Fibroblast of the conjunctiva (primary cell): ENCODE data around the gene TSSK2.
"Not testable (repeated sequence)": the region's sequence is repeated elsewhere in the genome, so short reads cannot be mapped to it uniquely, and the experiment has no call there.

Experiments used
- DNase-seq: peaks from one replicate; pipeline ENCODE4 v3.0.0-alpha.2; 2010; ENCODE audit warnings: low read depth

Gene TSSK2

DNA sequence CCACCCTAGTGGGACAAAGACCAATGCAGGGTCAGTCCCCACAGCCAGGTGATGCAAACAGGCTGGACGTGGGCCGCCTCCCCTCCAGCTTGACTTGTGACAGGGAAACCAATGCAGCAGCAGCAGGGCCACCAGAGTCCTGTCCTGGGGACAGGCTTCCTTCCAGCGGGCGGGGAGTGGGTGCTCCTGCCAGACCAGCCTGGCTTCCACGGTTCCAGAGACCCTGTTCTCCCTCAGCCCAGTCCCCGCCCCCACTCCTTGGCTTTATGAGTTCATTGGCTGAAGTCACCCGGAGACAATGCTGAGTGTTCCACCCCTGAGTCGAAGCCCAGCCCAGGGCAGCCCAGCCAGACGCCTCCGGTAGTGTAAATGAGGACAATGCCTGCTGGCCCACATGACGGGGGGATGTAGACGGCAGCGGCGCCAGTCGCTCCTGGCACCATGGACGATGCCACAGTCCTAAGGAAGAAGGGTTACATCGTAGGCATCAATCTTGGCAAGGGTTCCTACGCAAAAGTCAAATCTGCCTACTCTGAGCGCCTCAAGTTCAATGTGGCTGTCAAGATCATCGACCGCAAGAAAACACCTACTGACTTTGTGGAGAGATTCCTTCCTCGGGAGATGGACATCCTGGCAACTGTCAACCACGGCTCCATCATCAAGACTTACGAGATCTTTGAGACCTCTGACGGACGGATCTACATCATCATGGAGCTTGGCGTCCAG, at the start of gene TSSK2:
Gene TSSK2, plus strand, starts transcription at position 350 of the 726 bp plus-strand sequence. Its CDS starts 92 bp downstream, at position 442.
- DNase-seq: no peak

DNA sequence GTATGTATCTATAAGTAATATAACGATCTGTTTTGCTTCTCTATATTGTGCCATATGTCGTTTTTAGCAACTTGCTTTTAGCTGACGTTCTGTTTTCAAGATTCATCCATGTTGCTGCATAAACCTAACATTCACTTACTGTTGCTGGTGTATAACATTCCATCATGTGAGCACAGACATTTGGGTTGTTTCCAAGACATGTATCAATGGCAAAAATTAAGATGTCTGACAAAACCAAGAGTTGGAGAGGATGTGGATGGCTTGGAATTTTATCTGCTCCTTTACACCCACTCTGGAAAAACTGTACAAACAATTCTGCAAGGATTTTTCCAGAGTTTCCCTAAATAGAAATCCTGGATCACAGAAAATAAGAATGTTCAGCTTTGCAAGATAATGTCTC, 49.8 kb upstream of the TSSK2 start:
- no peak for DNase-seq

DNA sequence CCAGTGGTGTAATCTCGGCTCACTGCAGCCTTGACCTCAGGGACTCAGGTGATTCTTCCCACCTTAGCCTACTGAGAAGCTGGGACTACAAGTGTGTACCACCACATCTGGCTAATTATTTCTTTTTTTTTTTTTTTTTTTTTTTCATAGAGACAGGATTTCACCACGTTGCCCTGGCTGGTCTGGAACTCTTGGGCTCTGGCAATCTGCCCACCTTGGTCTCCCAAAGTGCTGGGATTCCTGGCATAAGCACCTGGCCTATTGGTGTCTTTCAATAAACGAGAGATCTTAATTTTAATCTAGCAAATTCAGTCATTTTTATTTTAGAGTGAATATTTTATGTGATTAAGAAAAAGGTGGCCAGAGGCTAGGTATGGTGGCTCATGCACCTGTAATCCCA, 49.0 kb upstream of the TSSK2 start:
- no peak for DNase-seq

DNA sequence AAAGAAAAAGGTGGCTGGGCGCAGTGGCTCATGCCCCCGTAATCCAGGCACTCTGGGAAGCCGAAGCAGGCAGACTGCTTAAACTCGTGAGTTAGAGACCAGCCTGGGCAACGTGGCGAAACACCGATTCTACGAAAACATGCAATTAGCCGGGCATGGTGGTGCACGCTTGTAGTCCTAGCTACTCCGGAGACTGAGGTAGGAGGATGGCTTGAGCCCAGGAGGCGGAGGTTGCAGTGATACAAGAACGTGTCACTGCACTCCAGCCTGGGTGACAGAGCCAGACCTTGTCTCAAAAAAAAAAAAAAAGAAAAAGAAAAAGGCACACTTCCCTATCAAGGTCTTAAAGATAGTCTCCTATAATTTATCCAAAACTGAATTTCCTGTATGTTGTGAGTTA, 48.3 kb upstream of the TSSK2 start:
- DNase-seq: no peak

DNA sequence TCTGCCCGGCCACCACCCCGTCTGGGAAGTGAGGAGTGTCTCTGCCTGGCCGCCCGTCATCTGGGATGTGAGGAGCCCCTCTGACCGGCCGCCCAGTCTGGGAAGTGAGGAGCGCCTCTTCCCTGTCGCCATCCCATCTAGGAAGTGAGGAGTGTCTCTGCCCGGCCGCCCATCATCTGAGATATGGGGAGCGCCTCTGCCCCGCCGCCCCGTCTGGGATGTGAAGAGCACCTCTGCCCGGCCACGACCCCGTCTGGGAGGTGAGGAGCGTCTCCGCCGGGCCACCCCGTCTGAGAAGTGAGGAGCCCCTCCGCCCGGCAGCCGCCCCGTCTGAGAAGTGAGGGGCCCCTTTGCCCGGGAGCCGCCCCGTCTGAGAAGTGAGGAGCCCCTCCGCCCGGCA, 47.0 kb upstream of the TSSK2 start:
- DNase-seq: not testable (repeated sequence)

DNA sequence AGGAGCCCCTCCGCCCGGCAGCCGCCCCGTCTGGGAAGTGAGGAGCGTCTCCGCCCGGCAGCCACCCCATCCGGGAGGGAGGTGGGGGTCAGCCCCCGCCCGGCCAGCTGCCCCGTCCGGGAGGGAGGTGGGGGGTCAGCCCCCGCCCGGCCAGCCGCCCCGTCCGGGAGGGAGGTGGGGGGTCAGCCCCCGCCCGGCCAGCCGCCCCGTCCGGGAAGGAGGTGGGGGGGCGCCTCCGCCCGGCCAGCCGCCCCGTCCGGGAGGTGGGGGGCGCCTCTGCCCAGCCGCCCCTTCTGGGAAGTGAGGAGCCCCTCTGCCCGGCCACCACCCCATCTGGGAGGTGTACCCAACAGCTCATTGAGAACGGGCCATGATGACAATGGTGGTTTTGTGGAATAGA, 46.5 kb upstream of the TSSK2 start:
- not testable (repeated sequence) for DNase-seq

DNA sequence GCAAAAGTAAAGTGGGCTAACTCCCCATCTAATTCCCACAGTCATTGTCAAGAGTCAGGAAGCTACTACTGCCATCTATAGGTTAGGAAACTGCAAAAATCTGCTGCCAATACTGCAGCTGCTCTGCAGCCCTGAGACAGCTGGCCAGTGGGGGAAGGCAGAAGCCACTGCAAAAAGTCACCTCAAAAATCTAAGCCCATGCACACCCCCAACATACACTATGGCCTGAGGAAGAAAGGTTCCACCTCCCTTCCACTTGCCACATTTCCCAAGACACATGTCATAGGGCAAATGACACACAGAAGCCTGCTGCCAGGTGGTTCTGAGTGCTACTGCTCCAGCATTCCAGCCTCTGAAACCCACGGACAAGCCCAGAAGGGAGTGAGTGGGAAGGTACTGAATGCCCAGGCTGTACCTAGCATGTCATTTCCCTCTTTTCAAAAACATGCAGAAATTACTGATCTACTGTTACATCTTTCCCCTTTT, 45.8 kb upstream of the TSSK2 start:
- peak; percentile 20 for DNase-seq

DNA sequence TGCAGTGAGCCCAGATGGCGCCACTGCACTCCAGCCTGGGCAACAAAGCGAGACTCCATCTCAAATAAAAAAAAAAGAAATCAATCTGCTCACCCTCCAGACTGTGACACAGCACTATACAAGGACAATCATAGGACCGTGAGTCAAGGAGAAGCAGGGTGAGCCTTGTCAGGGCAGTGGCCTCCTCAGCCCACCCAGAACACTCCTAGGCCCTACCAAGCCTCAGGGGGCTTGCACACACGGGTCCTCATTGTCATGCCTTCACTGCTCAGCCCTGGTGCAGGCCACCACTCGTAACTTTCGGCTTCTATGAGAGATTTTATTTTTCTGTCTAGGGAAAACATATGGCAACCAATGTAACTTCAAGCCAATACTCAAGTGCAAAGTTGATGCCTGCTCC, 44.7 kb upstream of the TSSK2 start:
- no peak for DNase-seq

DNA sequence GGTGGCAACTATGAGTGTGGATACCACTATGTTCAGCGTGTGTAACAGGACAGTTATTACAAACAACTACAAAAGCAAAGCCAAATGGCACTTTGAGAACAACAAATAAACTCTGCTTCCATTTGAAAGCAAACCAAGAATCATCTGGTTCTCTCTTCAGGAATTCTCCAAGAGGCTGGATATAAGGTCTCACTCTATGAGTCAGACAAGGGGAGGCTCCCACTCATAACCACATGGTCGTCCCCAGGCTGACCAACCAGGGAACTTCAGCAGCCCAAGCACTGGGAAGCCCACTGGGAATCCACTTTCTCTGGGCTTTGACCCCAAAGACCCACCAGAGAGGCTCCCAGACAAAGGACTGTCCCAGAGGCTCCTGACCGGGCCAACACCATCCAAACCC, 44.2 kb upstream of the TSSK2 start:
- no peak for DNase-seq

DNA sequence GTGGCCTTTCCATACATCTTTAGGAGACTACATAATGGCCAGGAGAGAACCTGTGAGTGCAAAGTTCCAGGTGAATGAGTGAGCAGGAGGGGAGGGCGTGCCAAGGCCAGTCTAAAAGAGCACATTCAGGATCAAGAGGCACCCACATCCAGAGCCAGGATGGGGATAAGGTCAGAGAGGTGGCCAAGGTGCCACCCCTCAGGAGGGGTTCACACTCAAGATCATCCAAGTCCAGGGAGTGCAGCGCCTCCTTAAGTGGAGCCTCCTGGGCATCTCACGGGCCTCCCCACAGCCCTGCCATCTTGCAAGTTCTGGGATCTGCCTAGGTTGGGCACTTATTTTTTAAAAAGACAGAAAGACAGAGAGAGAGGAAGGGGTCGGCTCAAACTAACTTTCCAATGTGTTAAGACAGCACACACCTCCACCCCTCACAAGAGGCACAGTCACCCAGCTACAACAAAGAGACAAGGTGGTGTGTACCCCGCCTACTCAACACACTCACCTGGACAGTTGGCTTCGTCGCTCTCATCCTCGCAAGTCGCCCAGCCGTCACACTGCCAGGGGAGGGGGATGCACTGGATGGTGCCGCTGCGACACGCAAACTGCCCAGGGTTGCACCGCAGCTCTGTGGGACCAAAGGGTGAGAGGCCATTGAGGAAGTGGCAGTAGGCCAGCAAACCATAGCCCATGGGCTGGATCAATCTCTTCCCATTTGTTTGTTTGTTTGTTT, 42.1 kb upstream of the TSSK2 start:
- no peak for DNase-seq

DNA sequence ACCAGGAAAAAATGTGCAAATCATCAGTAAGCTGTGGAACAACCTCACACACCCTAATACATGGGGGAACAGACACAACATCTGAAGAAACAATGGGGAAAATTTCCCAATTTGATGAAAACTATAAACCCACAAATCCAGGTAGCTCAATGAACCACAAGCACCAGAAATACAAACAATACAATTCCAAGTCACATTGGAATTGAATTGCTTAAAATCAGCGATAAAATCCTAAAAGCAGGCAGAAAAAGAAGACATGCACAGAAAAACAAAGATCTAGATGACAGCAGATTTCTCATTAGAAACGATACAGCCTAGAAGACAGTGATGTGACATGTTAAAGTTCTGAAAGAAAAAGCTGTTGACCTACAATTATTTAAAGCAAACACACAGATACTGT, 40.9 kb upstream of the TSSK2 start:
- no peak for DNase-seq

DNA sequence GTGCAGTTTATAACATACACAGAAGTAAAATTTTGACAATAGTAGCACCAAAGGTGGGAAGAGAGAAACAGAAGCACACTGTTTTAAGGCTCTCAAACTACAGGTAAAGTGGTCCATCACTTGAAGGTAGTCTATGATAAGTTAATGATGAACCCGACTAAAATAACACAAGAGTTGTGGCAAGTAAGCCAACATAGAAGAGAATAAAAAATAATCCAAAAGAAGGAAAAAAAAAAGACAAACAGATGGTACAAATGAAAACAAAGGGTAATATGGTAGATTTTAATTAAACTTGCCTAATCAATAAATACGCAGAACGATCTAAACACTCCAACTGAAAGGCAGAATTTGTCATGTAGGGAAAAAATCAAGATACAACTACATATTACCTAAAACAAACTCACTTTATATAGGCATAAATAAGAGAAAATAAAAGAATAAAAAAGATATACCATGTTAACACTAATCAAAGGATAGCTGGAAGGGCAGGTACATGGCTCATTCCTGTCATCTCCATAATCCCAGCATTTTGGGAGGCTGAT, 40.5 kb upstream of the TSSK2 start:
- DNase-seq: no peak

DNA sequence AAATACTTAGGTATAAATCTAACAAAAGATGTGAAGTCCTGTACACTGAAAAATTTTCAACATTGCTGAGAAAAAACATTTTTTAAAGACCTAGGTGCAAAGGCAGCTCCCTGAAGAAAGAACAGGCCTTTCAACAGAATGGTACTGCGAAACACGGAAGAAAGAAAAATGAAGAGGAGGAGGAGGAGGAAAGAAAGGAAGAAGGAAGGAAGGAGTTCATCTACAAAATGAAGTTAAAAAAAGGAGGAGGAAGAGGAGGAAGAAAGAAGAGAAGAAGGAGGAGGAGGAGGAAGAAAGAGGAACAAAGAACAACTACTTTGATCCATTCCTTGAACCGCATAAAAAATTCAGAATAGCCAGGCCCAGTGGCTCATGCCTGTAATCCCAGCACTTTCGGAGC, 38.4 kb upstream of the TSSK2 start:
- no peak for DNase-seq

DNA sequence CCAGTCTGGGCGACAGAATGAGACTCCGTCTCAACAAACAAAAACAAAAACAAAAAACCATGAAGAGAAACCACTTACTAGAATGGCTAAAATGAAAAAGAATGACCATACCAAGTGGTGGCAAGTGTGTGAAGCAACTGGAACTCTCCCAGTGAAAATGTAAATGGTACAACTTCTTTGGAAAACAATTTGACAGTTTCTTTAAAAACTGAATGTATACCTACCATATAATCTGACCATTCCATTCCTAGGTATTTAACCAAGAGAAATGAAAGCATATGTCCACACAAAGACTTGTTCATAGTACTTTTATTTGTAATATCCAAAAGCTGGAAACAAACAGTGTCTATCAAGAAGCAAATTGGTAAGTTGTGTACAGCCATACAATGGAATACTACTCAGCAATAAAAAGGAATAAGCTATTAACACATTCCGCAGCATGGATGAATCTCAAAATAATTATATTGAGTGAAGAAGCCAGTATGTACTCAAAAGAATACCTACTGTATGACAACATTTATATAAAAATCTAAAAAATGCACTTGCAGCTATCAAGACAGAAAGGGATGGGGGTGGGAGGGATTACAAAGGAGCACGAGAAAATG, 36.6 kb upstream of the TSSK2 start:
- no peak for DNase-seq

DNA sequence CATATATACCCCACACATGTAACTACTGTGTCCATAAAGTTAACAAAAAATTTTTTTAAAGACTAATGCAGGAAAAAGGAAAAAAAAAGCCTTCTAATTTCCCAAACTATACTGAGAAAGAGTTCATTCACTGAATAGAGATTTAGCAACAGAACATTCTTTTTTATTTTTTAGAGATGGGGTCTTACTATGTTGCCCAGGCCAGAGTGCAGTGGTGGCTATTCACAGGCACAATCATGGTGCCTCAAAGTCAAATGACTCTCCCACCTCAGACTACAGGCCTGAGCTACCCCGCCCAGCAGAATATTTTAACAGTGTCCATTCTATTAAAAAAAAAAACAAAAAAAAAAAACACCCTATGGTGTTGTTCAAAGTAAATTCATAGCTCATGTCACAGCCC, 34.6 kb upstream of the TSSK2 start:
- DNase-seq: no peak

DNA sequence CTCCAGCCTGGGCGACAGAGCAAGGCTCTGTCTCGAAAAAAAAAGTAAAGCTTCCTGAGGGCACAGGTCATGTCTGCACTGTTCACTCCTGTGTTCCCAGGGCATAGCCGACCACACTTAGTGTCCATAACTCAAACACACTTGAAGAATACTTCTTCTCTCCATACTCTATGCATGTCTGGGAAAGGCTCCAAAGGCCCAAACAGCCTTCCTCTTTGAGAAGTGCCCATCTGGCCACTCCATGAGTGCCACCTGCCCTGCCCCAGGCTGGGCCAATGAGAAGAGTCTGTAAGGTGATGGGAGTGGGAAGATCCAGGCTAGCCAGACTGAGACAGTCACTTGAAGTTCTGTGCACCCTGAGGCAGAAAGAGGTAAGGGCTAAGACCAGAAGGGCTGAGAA, 33.6 kb upstream of the TSSK2 start:
- DNase-seq: no peak

DNA sequence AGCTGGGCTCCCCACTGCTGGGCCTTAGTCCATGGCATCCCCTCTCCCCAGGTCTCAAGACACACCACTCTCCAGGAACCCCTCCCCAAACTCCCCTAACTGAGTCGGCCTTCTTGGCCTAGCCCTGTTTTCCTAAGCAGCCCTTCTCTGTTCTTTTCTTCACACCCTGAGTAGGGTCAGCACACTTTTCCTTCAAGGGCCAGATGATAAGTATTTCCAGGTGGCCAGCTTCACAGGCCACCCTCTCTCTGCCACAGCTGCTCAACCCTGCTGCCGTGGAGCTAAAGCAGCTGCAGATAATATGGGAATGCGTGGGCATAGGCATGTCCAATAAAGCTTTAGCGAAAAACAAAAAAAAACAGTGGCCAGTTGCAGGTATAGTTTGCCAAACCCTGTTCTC, 33.0 kb upstream of the TSSK2 start:
- no peak for DNase-seq

DNA sequence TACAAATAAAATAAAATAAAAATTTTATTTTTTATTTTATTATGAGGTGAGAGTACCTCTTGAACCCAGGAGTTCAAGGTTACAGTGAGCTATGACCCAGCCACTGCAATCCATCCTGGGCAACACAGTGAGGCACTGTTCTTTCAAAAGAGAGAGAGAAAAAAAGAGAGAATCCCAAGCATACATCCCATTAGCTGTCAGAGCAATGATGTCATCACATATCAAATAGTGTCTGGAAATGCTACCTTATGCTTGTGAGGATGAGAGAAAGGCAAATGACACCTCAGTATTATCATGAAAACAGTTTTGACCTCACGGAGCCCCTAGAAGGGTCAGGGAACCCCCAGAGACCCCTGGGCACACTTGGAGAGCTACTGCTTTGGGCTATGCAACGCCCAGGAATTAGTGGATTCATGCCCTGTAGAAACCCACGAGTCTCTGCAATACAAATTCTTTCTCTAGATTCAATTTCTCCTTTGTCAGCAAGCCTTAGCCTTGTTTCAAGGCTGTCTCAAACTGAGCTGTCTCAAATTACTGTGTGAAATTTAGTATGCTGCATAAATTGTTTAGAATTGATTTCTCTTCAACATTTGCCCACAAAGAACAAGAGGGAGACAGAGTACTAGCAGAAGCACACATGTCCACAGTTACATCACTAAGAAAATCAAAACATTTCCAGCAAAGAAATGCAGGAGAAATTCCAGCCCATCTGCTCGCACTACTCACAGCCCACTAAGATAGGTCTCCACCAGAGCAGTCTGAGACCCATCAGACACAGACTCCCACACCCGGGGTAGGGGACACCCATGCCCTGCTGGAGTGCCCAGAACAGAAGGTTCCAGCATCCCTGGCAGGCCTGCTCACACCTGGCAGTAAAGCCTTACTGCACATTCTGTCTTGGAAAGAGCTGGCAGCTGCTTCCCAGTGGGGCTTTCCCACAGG, 27.0 kb upstream of the TSSK2 start:
- no peak for DNase-seq

DNA sequence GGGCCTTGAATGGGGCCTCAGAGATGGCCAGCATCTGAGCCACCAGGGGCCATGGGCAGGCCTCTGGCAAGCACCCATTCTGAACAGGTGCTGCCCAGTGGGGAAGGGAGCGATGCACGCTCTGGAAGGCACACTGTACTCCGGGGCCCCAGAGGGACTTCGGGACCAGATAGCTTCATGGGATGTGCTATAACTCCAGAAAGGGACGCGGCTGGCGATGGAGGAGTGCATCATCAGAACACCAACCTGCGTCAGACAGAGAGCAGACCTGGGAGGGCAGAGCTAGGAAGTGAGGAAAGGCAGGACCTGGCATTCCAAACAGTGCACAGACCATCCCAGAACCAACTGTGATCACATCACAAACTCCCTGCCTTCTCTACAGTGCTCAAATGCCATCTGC, 25.7 kb upstream of the TSSK2 start:
- no peak for DNase-seq

DNA sequence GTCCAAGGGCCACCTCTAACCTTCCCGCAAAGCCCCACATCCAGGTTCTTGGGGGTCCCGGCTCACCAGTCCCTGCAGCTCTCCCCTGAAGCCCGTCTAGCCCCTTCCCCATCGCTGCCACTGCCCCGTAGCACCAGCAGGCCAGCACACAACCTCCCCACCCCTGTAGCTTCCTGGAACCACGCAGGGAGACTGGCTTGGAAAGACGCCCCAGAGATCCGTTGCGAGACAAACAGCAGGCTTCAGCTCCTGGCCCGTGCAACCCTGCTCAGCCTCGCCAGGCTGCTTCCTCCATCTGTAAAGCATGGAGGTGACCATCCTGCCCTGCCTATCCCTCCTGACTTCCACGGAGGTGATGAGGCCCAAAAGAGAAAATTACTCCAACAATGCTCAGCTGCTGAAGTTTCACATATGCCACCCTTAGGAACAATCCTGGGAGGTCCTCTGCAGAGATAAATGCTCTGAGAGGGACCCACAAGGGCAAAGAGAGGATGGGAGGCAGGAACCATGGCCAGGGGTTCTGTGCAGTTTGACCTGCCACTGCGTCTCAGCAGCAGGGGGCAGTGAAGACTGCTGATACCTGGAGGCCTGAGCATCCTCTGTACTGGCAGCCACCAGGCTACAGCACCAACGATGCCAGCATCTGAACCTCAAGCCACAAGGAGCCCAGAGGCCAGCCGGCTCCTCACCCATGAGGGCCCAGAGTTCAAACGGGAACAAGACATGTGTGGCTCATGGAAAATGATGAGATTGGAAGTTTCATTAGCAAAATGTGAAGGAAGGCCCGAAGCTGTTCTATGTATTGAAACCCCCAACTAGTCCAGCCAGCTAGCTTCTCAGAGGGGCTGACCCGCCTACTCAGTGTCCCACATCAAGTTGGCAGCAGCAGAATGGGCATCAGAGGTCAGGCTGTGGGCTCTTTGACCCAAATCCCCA, 25.0 kb upstream of the TSSK2 start:
- no peak for DNase-seq
